Peyer's patch (tissue), 4 donors: Measurements from ENCODE around the gene CD6. TPM values are rescaled to one million over a fixed set of nuclear protein-coding genes. Genes with fewer than 3 reads are reported as not detected.

ENCODE experiments used
- DNase-seq, 3 donors: peaks; one replicate each; pipeline ENCODE4 v3.0.0-alpha.2; 2017 to 2019
- H3K27ac ChIP-seq, 4 donors: fragments of 200-600 bp; sonication (generic); one replicate each; pipeline ENCODE4 v1.5.1; 2016 to 2019
- H3K27me3 ChIP-seq, 2 donors: fragments of 200-600 bp; sonication (generic); one replicate each; pipeline ENCODE4 v1.5.1; 2019
- H3K36me3 ChIP-seq, 3 donors: fragments of 200-600 bp; sonication (generic); one replicate each; pipeline ENCODE4 v1.5.1; 2016 to 2019
- H3K4me1 ChIP-seq, 4 donors: fragments of 200-600 bp; sonication (generic); one replicate each; pipeline ENCODE4 v1.5.1; 2016 to 2019
- H3K4me3 ChIP-seq, 4 donors: fragments of 200-600 bp; sonication (generic); 1 replicate in 3 of 4; 2 replicates in 1 of 4; pipeline ENCODE4 v1.5.1; 2016 to 2019; ENCODE audit warnings: mild to moderate bottlenecking in 1 of 4
- H3K9me3 ChIP-seq, 4 donors: fragments of 200-600 bp; sonication (generic); one replicate each; pipeline ENCODE4 v1.5.1; 2016 to 2019; ENCODE audit warnings: mild to moderate bottlenecking in 1 of 4
- POLR2A ChIP-seq, 2 donors: fragments of 450-650 bp; IDR thresholded peaks; one replicate each; pipeline ENCODE4 v1.5.1; 2017; ENCODE audit warnings: antibody characterized with exemption in 2 of 2, mild to moderate bottlenecking in 2 of 2, moderate library complexity in 2 of 2
- total RNA-seq, 4 donors: library from RNA; depleted of rRNA; stranded (reverse); fragments of >200 nt; gene quantifications; one replicate each; pipeline ENCODE4 v1.1.0, GENCODE V29; 2016
- TF ChIP-seq, protein P1 (sequence below), 6 experiments: fragments of 450-650 bp in 4 of 6; fragments of 200-600 bp in 2 of 6; sonication (generic) in 1 of 6; IDR thresholded peaks; one replicate each; pipeline ENCODE4 v1.5.1; 2017 to 2019; ENCODE audit warnings: antibody characterized with exemption in 6 of 6, mild to moderate bottlenecking in 3 of 6, moderate library complexity in 1 of 6

CD6 gene
- total RNA-seq, 4 donors from 2014 or later = 3.3 to 15.7 (median 4.7) TPM

- Histone ChIP-seq H3K4me1 (no peaks in the 10 kb centered on the region), H3K36me3 (no peaks in the 10 kb centered on the region), H3K4me3 (no peak overlapping the region), H3K27me3 (no peaks in the 10 kb centered on the region), H3K9me3 (no peaks in the 10 kb centered on the region), H3K27ac (no peak overlapping the region)
- TF ChIP-seq POLR2A (IDR thresholded peaks at IDR 0.05) = no peak
- TF ChIP-seq, protein P1, sequence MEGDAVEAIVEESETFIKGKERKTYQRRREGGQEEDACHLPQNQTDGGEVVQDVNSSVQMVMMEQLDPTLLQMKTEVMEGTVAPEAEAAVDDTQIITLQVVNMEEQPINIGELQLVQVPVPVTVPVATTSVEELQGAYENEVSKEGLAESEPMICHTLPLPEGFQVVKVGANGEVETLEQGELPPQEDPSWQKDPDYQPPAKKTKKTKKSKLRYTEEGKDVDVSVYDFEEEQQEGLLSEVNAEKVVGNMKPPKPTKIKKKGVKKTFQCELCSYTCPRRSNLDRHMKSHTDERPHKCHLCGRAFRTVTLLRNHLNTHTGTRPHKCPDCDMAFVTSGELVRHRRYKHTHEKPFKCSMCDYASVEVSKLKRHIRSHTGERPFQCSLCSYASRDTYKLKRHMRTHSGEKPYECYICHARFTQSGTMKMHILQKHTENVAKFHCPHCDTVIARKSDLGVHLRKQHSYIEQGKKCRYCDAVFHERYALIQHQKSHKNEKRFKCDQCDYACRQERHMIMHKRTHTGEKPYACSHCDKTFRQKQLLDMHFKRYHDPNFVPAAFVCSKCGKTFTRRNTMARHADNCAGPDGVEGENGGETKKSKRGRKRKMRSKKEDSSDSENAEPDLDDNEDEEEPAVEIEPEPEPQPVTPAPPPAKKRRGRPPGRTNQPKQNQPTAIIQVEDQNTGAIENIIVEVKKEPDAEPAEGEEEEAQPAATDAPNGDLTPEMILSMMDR (IDR thresholded peaks at IDR 0.05) = no peak
- DNase-seq = peak in 1 of 3 donors; percentile 30
These were observed 78.4 kb downstream of the CD6 start for GRCh38 chr11:61049859-61050258.

DNA sequence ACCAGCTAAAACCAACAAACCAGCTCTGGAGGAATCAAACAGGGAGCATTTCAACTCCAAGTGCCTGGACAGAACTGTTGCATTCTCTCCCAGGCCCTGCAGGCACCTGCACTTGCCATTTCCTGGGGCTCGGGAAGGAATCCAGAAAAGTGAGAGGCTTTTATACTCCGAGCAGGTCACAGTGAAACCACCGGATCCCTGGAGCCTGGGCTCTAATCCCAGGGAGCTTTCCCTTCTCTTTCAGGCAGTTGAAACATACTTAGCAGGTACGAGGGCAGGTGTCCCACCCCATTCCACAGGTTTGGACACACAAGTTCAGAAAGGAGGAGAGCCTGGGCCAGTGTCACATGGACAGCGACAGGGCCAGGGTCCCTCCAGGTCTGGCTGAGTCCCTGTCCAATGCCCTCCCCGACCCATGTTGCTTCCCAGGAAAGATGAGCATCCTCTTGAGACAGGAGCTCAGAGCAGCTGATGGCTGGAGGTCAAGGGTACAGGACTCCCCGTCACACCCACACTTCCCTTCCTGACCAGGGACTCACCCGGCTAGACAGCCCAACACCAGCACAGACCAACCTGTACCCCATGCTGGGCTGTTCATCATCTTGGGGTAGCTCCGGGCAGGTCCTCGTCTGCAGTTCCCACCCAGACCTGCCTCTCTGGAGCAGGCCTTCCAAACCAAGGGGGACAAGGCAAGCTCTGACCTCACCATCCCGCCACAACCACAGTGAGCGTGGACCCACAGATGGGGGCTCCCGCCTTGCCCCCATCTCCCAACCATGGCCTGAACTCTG, 80.9 kb downstream of the CD6 start:
- peak in 1 of 3 donors; percentile 36 for DNase-seq
- no peaks in the 10 kb centered on the region for H3K9me3 ChIP-seq
- no peaks in the 10 kb centered on the region for H3K36me3 ChIP-seq
- H3K27me3 ChIP-seq = no peaks in the 10 kb centered on the region
- H3K4me1 ChIP-seq = no peaks in the 10 kb centered on the region
- TF ChIP-seq, protein P1 (IDR thresholded peaks at IDR 0.05) = no peak
- TF ChIP-seq POLR2A (IDR thresholded peaks at IDR 0.05) = no peak
- no peak overlapping the region for H3K4me3 ChIP-seq
- H3K27ac ChIP-seq = no peak overlapping the region

DNA sequence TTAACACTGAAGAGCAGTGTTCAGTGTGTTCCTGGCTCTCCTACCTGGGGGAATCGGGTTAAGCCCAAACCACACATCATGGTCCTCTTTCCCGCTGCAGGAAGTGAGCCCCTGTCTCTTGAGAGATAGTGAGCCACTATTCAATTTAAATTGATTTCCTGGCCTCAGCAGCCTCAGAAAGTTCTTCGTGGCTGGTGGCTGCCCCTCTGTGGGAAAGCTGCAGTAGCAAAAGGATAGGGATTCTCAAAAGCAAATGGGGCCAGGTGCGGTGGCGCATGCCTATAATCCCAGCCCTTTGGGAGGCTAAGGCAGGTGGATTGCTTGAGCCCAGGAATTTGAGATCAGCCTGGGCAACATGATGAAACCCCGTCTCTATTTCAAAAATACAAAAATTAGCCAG, 81.7 kb downstream of the CD6 start:
- Histone ChIP-seq H3K27ac (no peak overlapping the region), H3K9me3 (no peaks in the 10 kb centered on the region), H3K36me3 (no peaks in the 10 kb centered on the region), H3K4me3 (no peak overlapping the region), H3K27me3 (no peaks in the 10 kb centered on the region), H3K4me1 (no peaks in the 10 kb centered on the region)
- TF ChIP-seq, protein P1 (IDR thresholded peaks at IDR 0.05) = no peak
- no peak for TF ChIP-seq POLR2A (IDR thresholded peaks at IDR 0.05)
- DNase-seq = peak in 1 of 3 donors; percentile 37

- DNase-seq = peak in 1 of 3 donors; percentile 25
- no peak overlapping the region for H3K27ac ChIP-seq
- no peaks in the 10 kb centered on the region for H3K4me1 ChIP-seq
- no peaks in the 10 kb centered on the region for H3K9me3 ChIP-seq
- H3K4me3 ChIP-seq = no peak overlapping the region
- H3K36me3 ChIP-seq = no peaks in the 10 kb centered on the region
- no peaks in the 10 kb centered on the region for H3K27me3 ChIP-seq
- TF ChIP-seq POLR2A (IDR thresholded peaks at IDR 0.05) = no peak
- TF ChIP-seq, protein P1 (IDR thresholded peaks at IDR 0.05) = no peak
These were observed 83.0 kb downstream of the CD6 start for GRCh38 chr11:61054513-61054912.

DNA sequence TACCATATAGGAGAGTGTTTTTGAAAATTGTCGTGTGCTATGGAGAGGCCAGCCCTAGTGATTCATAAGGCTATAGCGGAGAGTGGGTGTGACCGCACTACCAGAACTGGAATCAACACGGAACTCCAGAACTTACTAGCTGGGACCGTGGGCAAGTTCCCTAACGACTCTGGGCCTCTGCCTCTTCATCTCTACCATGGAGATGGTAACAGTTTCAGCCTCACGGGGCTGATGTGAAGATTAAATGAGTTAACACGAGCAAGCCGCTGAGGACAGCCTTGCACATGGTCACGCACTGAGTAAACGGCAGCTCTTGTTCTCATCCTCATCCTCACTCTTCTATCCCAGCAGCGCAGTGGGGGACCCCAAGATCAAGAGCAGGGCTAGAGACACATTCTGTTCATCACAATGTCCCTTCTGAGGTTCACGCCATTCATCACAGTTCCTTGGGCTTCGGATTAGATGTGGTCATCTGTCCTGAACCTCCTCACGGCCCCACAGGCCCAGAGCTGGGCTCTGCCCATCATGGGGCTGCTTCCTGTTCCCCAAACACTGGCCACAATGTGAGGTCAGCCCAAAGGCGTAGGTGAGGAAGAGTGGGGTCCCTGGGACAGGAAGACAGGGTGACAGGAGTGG, 83.6 kb downstream of the CD6 start:
- Histone ChIP-seq H3K4me1 (no peaks in the 10 kb centered on the region), H3K36me3 (no peaks in the 10 kb centered on the region), H3K4me3 (no peak overlapping the region), H3K27me3 (no peaks in the 10 kb centered on the region), H3K27ac (no peak overlapping the region), H3K9me3 (no peaks in the 10 kb centered on the region)
- peak in 1 of 3 donors; percentile 30 for DNase-seq
- no peak for TF ChIP-seq POLR2A (IDR thresholded peaks at IDR 0.05)
- TF ChIP-seq, protein P1 (IDR thresholded peaks at IDR 0.05) = no peak
